Eye (tissue), 1 donor: ENCODE data around the gene CPNE6.

ENCODE experiments used
- DNase-seq: peaks from one replicate; pipeline ENCODE4 v3.0.0-alpha.2; 2015

The CPNE6 gene

DNA sequence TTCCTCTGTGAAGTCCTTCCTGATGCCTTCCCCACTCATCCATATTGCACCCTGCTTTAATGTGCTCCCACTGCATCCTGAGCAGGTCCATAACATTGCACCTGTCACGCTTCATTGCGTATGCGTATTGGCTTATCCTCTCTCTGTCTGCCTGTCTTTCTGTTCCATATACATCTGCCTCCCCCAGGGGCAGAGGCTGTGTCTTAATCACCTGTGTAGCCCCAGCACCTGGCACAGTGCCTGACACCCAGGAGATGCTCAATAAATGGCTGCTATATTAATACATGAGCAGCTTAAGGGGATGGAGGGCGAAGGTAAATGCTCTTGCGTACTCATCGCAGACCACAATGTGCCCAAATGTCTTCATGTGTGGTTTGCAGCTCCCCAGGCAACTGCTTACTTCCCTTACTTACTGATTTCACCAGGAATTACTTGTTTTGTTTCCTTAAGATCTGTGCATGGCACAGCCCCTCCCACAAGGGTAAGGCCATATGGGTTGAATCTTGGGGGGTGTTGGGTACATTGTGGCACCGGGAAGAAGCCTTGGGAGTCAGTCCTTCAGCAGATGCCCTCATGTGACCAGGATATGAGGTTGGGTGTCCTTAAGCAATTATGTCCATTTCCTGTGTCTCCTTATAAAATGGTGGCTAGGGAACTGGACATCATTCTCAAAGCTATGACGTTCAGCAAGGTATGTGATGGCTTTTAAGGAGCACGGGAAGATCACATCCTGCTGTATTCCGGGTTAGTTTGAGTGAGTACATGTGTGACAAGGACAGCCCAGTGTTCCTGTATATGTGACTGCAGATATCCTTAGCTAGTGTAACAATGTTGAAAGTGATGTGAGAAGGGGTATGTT, 848 bp upstream of the CPNE6 start:
- DNase-seq, result no peak

DNA sequence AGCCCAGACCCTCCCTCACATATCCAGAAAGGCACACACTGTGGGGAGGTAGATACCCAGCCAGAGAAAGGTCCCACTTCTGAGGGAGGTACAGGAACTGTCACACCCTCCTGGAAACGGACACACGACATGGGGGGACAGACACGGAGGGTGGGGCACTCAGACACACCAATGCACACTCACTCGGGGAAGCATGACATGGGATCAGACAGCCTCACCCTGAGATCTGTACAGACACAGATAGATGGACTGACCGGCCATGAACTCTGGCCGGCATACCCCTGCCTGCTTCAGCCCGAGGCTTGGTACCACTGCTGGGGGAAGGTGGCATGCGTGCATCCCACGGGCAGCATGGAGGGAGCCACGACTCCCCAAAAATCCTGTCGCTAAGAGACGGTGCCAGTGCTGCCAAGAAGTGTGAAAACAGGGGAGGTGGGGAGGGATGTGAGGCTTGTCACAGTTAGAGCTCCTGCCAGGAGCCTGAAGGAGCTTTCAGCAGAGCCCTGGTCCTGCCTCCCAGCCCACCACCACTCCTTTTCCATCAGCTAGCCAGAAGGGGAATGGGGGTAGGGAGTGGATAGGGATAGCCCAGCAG, 571 bp downstream of the CPNE6 start:
- no peak for DNase-seq

DNA sequence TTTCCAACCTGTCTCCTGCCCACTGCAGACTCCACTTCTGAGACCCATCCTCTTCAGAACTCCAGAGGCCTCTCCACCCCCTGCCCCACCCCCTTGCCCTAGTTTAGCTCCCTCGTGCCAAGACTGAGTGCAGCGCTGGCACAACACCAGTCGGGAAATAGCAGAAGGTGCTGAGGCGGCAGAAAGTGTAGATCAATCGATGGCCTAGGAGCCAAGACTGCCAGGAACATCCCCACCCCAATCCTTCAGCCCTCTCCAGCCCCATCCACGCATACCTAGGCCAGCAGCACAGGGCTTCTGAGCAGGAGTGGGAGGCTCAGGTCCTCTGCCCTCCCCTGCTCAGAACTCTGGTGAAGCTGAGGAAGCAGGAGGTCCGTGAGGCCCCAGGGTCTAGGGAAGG, 1.1 kb downstream of the CPNE6 start:
- no peak for DNase-seq

DNA sequence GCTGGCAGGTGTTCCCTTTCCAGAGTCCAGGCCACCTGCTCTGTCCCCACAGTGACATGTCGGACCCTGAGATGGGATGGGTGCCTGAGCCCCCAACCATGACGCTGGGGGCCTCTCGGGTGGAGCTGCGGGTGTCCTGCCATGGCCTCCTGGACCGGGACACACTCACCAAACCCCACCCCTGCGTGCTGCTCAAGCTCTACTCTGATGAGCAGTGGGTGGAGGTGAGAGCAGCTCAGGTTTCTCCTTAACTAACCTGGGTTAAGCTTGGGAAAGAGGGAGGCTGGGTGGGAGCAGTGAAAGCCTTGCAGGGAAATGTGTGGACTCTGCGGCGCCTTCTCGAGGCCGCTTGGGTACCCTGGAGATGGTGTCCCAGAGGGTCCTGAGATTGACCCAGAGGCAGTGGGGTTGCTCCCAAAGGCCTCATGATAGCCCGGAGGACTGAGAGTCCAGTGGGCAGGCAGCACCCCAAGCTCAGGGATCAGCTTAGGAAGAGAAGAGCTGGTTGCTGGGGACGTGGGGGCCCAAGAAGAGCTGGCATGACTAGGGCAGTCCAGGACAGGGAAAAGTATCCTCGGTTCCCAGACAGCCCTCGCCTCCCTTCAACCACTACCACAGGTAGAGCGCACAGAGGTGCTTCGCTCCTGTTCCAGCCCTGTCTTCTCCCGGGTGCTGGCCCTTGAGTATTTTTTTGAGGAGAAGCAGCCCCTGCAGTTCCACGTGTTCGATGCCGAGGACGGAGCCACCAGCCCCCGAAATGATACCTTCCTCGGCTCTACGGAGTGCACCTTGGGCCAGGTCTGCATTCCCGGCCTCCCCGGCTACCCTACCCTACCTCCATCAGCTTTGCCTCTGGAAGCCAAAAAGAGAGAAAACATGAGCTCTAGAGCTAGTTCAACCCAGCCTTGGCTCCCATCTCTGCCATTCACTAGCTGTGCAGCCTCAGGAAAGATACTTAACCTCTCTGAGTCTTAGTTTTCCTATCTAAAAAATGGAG, 1.8 kb downstream of the CPNE6 start:
- no peak for DNase-seq

DNA sequence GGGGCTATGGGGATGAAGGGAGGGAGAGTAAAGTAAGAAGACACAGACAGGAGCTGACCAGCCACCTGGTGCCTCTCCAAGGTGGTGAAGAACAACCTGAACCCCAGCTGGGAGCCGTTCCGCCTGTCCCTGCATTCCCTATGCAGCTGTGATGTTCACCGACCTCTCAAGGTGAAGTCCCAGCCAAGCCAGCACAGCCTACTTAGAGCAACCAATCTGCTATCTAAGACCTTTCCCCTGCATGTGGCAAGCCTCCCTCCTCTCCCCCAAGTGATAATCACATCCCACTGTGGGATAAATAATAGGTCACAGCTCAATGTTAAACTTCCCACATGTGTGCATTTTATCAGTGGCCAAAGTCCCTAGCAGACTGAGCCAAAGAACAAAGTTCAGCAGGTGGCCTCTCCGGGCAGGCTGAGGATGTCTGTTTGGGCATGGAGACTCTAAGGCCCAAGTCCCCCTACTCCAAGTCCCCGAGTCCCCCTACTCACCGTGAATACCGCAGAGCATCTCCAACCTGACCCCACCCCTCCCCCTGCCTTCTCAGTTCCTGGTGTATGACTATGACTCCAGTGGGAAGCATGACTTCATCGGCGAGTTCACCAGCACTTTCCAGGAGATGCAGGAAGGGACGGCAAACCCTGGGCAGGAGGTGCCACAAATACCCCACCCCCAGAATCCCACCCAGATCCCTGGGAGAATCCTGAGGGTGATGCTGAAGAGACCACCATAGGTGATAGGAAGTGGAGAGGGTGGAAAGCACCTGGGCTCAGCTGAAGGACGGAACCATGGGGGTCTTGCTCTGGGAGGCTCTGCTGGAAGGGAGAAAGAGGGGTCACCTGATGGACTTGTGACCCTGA, 3.5 kb downstream of the CPNE6 start:
- no peak for DNase-seq

DNA sequence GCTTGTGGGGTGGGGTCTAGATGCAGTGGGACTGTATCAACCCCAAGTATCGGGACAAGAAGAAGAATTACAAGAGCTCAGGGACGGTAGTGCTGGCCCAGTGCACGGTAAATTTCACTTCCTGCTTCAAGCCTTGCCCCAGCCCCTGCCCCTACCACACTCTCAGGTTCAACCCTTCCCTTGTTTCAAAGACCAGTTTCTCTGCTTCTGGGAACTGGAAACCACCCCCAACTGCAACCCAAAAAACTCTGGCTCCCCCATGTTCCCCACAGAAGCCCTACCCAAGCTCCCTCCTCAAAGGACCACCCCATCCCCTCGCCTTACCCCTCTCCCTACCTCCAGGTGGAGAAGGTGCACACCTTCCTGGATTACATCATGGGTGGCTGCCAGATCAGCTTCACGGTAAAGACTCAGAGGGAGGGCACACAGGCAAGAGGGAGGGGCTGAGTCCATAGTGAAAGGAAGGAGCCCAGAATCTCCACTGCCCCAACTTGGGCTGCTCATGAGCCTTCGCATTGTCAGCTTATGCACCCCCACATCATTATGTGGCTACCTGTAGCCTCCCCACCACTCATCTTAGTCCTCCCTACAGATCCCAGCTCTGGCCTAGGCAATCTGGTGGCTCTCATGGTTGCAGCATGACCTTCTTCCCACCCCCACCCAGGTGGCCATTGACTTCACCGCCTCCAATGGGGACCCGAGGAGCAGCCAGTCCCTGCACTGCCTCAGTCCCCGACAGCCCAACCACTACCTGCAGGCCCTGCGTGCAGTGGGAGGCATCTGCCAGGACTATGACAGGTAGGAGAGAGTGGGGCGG, 4.3 kb downstream of the CPNE6 start:
- DNase-seq, result no peak

DNA sequence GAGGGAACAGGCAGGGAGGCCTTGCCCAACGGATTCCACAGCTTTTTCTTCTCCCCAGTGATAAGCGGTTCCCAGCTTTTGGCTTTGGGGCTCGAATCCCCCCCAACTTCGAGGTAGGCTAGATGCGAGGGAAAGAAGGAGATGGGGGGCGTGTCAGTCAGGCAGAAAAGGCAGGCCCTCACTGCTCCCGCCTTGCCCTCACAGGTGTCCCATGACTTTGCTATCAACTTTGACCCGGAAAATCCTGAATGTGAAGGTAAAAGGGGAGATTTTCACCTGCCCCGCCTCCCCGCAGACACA, 4.9 kb downstream of the CPNE6 start:
- no peak for DNase-seq

DNA sequence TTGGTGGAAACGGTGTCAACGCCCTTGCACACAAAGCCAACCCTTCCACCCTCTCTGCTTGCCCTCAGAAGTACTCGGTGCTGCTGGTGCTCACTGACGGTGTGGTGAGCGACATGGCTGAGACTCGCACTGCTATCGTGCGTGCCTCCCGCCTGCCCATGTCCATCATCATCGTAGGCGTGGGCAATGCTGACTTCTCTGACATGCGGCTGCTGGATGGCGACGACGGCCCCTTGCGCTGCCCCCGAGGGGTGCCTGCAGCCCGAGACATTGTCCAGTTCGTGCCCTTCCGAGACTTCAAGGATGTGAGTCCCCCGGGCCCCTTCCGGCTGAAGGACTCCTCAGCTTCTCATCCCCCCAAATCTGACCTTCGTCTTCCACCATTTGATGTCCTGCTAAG, 5.7 kb downstream of the CPNE6 start:
- no peak for DNase-seq

DNA sequence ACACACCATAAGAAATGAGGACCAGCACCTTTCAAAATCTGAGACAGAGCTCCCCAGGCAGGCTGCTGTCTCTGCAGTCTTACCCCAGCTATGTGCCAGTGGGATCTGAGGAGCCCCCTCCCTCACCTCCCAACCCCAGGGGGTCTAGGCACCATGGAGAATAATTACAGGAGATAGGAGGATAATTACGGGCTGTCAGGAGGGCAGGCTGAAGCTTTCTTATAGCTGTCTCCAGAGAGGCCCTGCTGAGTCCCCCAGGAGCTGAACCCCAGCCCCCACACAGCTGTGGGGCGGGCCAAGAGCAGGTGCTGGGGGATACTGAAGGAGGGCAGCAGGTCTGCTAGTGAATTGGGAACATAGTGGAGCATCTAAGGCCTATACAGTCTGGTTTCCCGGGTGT, 6.8 kb downstream of the CPNE6 start:
- peak; percentile 69 for DNase-seq

DNA sequence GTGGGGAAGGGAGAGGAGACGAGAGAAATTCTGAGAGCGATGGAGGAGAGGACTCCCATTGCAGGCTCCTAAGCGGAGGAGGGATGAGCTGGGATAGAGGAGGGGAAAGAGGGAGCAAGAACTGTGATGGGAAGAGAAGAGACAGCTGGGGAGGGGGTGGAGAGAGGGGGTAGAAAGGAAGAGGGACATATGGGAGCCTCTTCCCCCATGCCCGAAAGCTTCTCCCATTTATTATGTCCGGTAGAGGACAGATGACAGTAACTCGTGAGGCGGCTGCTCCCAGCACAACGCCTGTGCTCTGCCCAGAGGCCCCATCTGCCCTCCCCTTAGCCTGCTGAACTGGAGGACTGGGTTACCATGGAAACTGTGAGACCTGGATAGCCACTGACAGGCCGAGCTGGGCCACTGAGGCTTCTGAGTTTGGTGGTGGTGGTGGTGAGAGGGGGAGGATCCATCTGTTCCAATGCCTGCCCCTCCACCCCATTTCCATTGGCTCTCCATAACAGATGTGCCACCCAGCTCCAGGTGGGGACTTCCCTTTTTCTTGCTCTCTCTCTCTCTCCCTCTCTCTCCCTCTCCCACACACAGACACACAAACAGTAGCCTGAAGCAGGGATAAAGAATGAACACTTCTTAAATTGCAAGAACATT, 8.3 kb downstream of the CPNE6 start:
- peak; percentile 92 for DNase-seq

DNA sequence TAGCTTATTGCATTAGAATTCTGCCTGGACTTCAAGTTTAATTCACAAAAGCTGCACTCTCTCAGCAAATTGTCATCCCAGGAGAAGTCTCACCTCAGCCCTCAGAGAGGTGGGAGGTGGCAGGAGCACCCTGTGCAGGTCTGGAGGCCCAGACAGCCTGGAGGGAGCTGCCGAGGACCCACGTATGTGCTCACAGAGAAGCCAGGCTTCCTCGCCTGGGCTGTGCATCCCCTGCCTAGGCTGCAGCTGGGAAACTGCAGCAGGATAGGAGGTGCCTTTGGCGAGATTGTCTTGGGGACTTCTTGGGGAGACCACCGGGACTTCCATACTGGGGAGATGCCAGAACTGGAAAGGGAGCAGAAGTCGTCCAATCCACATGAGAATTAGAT, 8.8 kb downstream of the CPNE6 start:
- no peak for DNase-seq

DNA sequence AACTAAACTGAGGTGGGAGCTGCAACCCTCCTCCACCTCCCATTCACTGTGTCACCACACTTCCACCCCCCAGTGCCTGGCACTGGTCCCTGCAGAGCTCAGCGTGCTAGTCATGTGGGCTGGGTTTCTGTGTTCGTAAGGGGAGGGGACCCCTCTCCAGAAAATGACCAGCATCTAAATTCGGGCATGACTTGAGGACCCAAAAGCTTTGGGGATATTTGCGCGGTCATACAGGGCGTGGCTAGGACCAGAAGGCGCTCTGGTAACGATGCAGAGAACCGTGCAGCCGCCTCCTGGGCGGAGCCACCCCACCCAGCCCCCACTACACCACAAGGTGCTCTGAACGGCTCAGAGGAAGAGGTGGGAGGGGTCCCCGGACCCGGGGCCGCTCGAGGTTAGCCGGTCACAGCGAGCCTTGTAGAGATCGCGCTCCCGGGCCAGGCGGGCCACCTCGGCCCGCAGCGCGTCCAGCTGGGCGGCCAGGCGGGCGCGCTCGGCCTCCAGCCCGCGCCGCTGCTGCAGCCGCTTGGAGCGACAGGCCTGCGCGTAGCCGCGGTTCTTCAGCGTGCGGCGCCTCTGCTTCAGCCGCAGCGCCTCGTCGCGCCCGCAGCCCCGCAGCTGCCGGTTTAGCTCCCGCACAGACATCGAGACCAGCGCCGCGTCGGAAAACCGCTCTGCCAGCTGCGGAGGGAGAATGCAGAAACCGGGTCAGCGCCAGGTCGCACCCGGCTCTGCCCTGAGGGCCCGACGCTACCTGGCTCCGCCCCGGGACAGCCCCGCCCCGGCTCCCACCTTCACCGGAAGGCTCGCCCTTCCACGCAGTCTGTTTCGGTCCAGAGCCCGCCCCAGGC, 9.8 kb downstream of the CPNE6 start:
- peak; percentile 83 for DNase-seq

DNA sequence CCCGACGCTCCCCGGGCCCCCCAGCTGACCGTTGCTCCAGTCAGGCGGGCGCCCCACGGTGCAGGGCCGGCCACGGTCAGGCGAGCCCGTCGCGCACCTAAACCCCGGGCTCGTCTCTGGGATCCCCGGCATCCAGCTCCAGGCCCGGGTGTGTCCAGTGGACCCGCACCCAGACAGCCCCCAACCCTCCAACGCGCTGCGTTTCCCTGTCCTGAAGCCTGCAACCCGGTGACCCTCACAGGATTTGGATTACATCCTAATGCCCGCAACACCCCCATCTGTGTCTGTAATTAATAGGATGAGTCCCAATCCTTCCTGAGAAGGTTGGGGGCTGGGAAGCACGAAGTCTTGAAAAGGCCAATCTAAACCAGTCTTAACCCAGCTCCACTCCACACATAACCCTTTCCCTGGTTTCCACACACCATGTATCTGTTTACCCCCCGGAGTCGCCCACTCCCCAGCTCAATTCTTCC, 10.4 kb downstream of the CPNE6 start:
- peak; percentile 57 for DNase-seq

DNA sequence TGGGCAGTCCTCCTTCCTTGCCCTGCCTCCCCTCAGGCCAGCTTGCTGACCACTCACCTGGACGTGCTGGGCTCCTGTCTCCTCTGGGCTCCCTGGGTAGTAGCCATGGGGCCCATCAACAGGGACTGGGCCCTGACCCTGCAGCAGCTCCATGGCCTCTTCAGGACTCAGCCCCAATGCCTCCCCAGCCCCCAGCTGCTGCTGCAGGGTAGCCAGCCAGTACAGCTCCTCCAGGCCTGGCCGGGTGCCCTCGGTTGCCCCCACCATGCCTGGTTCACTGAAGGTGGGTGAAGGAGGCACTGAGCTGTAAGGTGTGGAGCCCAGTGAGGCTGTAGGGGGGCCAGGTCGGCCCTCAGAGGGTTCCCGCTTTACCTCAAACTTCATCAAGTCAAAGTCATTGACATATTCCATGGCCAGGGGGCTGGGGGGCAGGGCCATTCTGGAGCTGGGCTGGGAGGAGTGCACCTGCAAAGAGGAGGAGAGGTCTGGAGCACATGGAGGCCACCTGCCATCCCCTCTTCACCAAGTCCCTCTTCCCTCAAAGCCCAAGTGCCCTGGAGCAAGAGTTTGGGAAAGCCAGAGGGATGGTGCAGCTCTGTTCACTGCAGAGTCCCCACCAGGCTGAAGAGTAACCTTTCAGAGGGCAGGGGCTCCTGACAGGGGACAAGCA, 11.2 kb downstream of the CPNE6 start:
- no peak for DNase-seq

DNA sequence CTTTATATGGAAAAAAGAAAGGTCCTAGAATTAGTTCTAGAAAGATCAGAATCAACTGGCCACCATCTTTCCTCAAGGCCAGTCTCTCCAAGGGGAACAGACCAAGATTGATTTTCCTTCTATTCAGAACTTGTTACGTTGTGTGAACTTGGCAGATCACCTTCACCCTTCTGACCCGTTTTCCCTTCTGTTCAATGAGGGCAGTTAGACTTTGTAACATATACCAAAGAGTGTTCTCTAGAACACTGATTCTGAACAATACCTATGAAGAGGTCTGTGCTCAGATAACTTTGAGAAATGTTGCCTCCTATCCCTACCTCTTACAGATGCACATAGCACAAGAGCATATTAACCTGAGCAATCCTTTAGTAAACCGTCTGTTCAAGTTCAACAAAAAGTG, 12.1 kb downstream of the CPNE6 start:
- no peak for DNase-seq

DNA sequence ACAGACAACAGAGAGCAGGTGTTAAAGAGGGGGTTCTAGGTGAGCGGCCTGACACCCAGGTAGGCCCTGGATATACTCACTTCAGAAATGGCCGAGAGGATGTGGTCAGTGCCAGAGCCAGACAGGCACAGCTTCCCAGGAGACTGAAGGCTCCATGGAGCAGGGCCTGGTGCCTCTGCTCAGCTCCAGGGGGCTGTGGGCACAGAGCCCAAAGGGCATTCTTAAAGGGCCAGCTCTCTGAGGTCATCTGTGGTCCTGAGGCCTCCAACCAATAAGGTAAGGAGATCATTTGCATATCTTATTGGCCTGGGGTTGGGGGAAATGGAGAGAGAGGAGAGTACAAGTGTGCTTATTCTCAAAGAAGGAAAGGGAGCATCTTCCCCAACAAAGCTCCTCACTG, 13.1 kb downstream of the CPNE6 start:
- DNase-seq, result no peak

DNA sequence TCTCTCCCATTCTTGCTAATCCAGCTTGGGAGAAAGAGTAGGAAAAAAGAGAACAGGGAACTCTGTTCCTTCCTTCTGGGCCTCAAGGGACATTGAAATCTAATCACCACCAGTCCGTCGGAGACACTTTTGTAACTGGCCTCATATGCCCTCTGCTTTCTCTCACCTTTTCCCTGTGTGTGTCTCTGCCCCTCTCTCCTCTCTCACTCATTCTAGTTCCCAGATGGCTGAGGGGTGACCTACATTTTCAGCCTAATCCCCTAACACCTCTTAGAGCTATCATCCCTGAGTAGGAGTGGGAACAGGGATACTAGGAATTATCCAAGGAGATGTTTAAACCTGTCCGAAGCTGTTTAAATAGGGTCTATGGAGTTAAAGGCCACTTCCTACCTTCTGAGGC, 13.9 kb downstream of the CPNE6 start:
- no peak for DNase-seq

DNA sequence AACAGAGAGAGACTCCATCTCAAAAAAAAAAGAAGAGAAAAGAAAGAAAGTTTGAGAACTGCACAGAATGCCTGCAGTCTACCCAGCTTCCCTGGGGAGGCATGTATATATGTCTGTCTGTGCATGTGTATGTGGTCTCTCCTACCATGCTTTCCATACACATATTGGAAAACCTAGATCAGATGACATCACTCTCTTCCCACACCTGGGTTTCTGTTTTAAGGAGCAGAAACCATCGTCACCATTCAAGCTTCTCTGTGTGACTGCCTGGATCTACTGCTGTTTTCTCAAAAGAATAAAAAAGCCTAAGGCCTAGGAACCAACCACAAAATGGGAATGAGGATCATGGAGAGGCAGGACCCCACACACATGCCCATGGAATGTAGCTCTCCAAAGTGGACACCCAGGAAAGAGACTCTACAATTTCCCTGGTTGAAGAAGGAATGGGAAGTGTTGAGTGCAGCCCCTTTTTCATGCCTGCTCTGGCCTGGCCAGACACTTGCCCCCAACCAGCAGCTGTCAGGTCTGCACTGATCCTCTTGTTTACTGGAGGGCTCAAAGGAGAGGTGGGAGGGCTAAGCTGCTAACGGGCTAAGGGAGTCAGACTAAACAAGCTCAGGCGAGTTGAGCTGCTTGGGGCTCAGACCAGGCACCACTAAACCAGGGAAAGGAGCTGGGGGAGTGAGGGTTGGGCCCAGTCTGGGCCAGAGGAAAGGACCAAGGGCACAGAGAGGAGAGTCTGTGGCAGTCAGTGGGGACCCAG, 15.0 kb downstream of the CPNE6 start:
- peak; percentile 65 for DNase-seq

DNA sequence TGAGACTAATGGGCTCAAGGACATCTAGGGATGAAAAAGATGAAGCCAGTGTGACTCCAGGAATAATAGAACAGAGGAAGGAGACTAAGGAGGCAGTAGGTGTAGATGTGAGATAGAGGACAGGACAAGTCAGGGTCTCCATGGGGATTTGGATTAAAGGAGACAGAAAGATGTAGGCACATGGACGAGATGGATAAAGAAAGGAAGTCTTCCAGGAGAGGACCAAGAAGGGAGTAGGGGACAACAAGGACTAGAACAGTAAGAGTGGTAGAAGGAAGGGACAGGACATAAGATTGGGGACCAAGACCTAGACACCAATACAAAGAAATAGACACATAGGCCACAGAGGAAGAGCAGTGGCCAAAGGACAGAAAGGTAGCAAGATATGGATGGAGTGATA, 15.6 kb downstream of the CPNE6 start:
- no peak for DNase-seq
